SJSA1 (cell line): ENCODE data around the gene CSH1. TPM values are rescaled to one million over a fixed set of nuclear protein-coding genes. Genes with fewer than 3 reads are reported as not detected.
"Not testable (repeated sequence)": the region's sequence is repeated elsewhere in the genome, so short reads cannot be mapped to it uniquely, and the experiment has no call there.

Experiments
- DNase-seq, 2 experiments: peaks; one replicate each; pipeline ENCODE4 v3.0.0-alpha.2; 2015 to 2020; ENCODE audit warnings: low spot score in 2 of 2, low read depth in 1 of 2
- H3K27ac ChIP-seq: fragments of 250-450 bp; sonication (Bioruptor Pico); 2 replicates; pipeline ENCODE4 v1.5.1; 2020; ENCODE audit warnings: mild to moderate bottlenecking, moderate library complexity
- H3K27me3 ChIP-seq: fragments of 250-450 bp; sonication (Bioruptor Pico); replicated peaks from 2 replicates; pipeline ENCODE4 v1.5.1; 2020; ENCODE audit warnings: mild to moderate bottlenecking, moderate library complexity
- H3K36me3 ChIP-seq: fragments of 250-450 bp; sonication (Bioruptor Pico); 2 replicates; pipeline ENCODE4 v1.5.1; 2020; ENCODE audit warnings: mild to moderate bottlenecking
- H3K4me1 ChIP-seq: fragments of 250-450 bp; sonication (Bioruptor Pico); replicated peaks from 2 replicates; pipeline ENCODE4 v1.6.1; 2021; ENCODE audit warnings: mild to moderate bottlenecking
- H3K4me3 ChIP-seq: fragments of 250-450 bp; sonication (Bioruptor Pico); 2 replicates; pipeline ENCODE4 v1.5.1; 2020; ENCODE audit warnings: mild to moderate bottlenecking
- H3K9me3 ChIP-seq: fragments of 250-450 bp; sonication (Bioruptor Pico); replicated peaks from 2 replicates; pipeline ENCODE4 v1.5.1; 2020; ENCODE audit warnings: mild to moderate bottlenecking
- total RNA-seq: library from RNA; depleted of rRNA; stranded (reverse); fragments of >200 nt; shearing (Covaris generic); gene quantifications from 2 replicates; pipeline ENCODE4 v1.2.3, GENCODE V29; 2014

CSH1 gene
- total RNA-seq, 1 experiment from 2014 or later: not detected

DNA sequence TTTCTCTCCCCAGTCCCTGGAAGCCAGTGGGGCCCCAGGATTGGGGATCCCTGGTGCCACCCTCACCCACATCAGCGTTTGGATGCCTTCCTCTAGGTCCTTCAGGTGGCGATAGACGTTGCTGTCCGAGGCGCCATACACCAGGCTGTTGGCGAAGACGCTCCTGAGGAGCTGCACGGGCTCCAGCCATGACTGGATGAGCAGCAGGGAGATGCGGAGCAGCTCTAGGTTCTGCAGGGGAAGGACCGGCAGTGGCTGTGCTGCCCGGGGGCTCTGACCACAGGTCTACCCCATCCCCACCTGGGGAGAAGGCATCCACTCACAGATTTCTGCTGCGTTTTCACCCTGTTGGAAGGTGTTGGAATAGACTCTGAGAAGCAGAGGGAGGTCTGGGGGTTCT lies 15.7 kb downstream of the CSH1 start:
- H3K9me3 ChIP-seq: no peaks in the 10 kb centered on the region
- H3K4me1 ChIP-seq: no peaks in the 10 kb centered on the region
- no peak overlapping the region for H3K27ac ChIP-seq
- H3K36me3 ChIP-seq: no peaks in the 10 kb centered on the region
- no peak overlapping the region for H3K4me3 ChIP-seq
- H3K27me3 ChIP-seq: no peaks in the 10 kb centered on the region
- peak in 1 of 2 experiments; percentile 44 for DNase-seq

DNA sequence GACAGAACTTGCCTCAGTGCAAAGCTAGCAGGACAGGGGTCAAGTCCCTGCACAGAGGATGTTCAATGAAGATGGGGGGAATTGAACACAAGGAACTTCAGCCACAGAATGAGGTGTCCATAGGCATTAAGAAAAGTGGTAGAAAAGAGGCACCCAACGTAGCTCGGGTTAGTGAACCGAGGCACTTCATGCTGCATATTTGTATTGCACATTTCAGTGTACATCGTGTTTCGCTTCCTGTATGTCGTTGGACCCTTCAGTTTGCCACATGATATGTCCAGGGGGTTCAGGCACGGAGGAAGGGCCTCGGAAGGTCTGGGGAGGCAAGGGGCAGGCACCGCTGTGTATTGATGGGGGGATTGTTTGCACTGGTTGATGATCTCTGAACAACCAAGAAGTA lies 18.0 kb downstream of the CSH1 start:
- not testable (repeated sequence) for H3K9me3 ChIP-seq, H3K27me3 ChIP-seq, H3K27ac ChIP-seq, H3K4me1 ChIP-seq, H3K4me3 ChIP-seq, DNase-seq, H3K36me3 ChIP-seq

DNA sequence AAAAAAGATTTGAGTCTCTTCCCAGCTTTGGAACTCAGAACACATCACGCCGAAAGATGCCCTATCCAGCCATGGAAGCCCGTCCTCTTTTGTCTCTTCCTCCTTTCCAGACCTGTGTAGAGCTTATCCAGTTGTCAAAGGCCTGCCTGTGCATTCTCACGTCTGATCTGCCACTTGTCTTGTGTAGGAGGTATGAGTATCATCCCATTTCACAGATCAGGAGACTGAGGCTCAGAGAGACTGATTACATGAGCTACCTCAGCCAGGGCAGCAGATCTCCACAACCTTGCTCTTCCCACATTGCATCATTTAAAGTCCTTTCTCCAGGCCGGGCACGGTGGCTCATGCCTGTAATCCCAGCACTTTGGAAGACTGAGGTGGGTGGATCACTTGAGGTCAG lies 21.7 kb downstream of the CSH1 start:
- not testable (repeated sequence) for H3K4me1 ChIP-seq, DNase-seq

DNA sequence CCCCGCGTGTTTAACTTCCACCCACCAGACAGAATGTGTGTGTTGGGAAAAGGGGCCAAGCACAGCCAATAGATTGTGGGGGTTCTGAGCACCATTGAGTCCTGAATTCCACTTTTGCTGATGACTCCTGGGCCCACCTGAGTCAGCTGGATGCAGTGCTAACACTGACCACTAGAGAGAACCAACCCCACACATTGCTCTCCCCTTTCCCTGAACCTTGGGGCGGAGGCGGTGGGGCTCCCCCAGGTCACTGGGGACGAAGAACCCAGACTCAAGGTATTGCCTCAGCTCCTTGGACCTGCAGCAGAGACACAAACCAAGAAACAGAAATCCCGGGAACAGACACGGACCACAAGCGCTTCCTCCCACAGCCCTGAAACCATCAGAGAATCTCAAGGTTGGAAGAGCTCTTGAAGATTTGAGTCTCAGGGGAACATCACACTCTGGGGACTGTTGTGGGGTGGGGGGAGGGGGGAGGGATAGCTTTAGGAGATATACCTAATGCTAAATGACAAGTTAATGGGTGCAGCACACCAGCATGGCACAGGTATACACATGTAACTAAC lies 22.2 kb downstream of the CSH1 start:
- H3K27me3 ChIP-seq, H3K9me3 ChIP-seq, H3K4me3 ChIP-seq, H3K4me1 ChIP-seq, DNase-seq, H3K36me3 ChIP-seq, H3K27ac ChIP-seq: not testable (repeated sequence)

More for the DNA sequence above, 21.7 kb downstream of the CSH1 start:
- H3K27me3 ChIP-seq, H3K9me3 ChIP-seq, H3K4me3 ChIP-seq, H3K36me3 ChIP-seq, H3K27ac ChIP-seq: not testable (repeated sequence)

DNA sequence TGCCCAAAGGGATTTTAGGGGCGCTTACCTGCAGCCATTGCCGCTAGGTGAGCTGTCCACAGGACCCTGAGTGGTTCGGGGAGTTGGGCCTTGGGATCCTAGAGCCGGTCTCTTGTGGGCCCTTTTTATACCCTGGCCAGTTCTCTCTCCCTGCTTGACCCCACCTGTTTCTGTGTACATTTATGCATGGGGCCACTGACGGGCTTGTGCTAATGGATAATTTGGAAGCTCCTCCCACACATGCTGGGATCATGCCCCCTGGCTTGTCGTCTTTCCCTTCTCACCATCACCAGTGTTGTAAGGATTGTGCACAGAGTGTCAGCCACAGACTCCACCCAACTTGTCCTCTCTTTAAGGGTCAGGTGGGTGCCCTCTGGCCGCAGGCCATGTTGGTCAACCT lies 22.8 kb downstream of the CSH1 start, which contains the start of gene CSH2:
CSH2 (minus strand) TSS at position 101 of the 400 bp plus-strand sequence; CDS start at position 38, 63 bp downstream.
- not testable (repeated sequence) for H3K27me3 ChIP-seq, DNase-seq, H3K36me3 ChIP-seq, H3K4me3 ChIP-seq, H3K9me3 ChIP-seq, H3K27ac ChIP-seq, H3K4me1 ChIP-seq

DNA sequence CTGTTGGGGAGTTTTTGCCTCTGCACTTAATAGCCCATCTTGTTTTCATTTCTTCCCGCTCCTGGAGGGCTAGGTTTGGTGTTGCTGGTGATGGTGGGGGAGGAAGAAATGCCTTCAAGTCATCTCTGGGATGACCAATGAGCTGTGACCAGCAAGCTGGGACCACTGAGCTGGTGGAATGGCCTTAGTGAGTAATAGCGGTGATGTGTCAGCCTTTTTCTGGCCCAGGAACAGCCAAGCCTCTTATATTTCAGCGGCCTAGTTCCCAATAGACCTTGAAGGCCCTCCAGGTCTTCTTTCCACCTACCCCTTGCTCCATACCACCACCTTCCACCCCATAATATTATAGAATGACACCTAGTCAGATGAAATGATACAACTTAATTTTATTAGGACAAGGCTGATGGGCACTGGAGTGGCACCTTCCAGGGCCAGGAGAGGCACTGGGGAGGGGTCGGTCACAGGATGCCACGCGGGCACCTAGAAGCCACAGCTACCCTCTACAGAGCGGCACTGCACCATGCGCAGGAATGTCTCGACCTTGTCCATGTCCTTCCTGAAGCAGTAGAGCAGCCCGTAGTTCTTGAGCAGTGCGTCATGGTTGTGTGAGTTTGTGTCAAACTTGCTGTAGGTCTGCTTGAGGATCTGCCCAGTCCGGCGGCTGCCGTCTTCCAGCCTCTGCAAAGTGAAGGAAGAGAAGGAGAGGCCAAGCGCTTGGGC lies 24.6 kb downstream of the CSH1 start:
- H3K4me3 ChIP-seq, H3K27ac ChIP-seq, H3K9me3 ChIP-seq, H3K27me3 ChIP-seq, H3K4me1 ChIP-seq, H3K36me3 ChIP-seq, DNase-seq: not testable (repeated sequence)

DNA sequence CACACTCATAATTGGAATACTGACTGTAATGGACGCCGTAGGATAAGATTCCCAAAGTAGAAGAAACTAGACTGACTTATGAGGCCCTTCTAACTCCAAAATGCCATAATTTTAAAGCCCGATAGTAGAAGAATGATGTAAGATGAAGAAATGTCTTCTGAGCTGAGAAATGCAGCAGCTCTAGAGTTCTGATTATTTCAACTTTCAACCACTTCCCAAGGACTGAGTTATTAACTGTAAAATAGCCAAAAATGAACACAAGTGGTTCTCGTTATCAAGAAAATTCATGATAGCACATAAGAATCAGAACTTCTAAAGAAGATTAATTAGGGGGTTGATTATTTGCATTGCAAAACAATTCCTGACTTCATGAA lies 26.1 kb downstream of the CSH1 start:
- not testable (repeated sequence) for H3K27me3 ChIP-seq, DNase-seq, H3K36me3 ChIP-seq, H3K27ac ChIP-seq, H3K4me1 ChIP-seq, H3K4me3 ChIP-seq, H3K9me3 ChIP-seq

DNA sequence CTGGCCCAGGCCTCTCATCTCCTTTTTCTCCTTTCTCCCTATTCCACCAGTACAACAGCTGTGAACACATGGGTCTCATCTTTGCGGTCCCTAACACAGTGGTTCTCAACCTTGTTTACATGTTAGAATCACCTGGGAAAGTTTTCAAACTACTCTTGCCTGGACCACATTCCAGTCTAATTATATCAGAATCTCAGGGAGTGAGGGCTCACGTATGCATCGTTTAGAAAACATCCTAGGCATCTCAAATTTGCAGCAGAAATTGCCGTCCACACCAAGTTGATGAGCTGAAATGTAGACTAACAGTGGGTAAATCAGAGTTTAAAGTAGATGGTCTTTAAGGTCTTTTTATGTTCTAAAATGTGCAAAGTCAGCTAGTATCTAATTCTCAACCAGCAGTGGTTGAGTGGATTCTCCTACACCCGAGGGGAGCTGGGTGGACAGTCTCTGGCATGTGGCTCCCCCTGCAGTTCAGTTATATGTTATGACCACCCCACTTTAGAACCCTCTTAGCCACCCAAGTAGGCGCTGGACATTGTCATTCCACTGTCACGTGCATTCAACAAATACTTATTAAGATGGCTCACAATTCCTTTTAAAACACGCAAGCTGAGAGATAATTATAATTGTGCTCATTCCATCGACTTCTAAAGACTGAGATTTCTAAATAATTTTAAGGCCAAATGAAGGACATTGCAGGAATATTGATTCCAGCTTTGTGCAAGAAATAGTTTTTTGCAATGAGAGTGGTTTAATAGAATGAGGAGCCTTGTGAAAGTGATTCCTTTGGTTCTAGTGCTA lies 26.7 kb downstream of the CSH1 start:
- not testable (repeated sequence) for H3K27ac ChIP-seq, H3K4me1 ChIP-seq, DNase-seq, H3K36me3 ChIP-seq, H3K27me3 ChIP-seq, H3K4me3 ChIP-seq, H3K9me3 ChIP-seq

DNA sequence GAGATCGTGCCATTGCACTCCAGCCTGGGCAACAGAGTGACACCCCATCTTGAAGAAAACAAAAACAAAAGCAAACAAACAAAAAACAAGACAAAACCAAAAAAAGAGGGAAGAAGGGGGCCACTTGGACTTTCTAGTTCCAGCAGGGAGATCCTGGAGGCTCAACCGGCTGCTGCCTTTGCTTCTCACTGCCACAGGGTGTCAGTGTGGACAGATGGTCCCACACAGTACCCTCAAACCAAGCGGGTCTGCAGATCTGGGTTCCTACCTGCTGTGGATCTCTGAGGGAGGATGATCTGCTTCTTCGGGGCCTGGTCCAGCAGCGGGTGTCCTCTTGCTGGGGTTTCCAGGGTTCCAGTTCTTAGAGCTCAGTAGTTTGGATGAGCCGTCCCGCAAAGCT lies 29.7 kb downstream of the CSH1 start:
- not testable (repeated sequence) for DNase-seq

DNA sequence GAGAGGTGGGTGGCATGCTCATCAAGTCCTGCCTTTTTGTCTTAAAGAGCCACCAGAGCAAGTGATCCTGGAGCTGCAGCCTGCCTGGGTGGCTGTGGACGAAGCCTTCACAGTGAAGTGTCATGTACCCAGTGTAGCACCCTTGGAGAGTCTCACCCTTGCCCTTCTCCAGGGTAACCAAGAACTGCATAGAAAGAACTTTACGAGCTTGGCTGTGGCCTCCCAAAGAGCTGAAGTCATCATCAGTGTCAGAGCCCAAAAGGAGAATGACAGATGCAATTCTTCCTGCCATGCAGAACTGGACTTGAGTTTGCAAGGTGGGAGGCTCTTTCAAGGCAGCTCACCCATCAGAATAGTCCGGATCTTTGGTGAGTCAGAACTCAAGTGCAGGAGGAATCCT lies 37.1 kb downstream of the CSH1 start:
- Histone ChIP-seq H3K27ac (no peak overlapping the region), H3K9me3 (no peaks in the 10 kb centered on the region), H3K36me3 (no peaks in the 10 kb centered on the region), H3K4me3 (no peak overlapping the region), H3K4me1 (no peaks in the 10 kb centered on the region), H3K27me3 (no peaks in the 10 kb centered on the region)
- DNase-seq: no peak

More for the DNA sequence above, 29.7 kb downstream of the CSH1 start:
- not testable (repeated sequence) for H3K4me3 ChIP-seq, H3K36me3 ChIP-seq, H3K27me3 ChIP-seq, H3K4me1 ChIP-seq, H3K27ac ChIP-seq, H3K9me3 ChIP-seq

DNA sequence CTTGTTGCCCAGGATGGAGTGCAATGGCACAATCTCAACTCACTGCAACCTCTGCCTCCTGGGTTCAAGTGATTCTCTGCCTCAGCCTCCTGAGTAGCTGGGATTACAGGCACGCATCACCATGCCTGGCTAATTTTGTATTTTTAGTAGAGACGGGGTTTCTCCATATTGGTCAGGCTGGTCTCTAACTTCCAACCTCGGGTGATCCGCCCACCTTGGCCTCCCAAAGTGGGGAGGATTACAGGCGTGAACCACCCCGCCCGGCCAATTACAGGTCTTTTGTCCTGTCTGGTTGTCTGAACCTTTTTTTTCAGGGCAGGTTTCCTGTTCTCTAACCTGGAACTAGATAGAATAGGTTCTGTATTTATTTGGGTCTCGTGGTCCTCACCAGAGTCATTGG lies 39.9 kb downstream of the CSH1 start:
- H3K36me3 ChIP-seq, H3K4me3 ChIP-seq, DNase-seq, H3K9me3 ChIP-seq, H3K27ac ChIP-seq, H3K4me1 ChIP-seq: not testable (repeated sequence)
- H3K27me3 ChIP-seq: peaks cover 12% of the 10 kb centered on the region

DNA sequence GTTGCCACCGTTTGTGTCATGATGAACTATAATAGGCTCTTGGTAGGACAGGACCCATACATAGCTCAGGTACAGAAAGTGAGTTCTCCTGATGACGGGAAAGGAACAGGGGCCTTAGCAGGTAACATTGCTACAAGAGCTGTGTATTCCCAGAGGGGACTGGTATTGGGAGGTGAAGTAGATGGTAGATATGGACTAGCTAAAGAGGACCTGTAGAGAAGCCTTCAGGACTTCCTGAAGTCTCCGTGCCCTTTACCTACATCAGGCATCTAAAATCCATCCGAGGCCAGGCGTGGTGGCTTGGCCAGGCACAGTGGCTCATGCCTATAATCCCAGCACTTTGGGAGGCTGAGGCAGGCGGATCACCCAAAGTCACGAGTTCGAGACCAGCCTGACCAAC lies 41.2 kb downstream of the CSH1 start:
- H3K27me3 ChIP-seq: peaks cover 12% of the 10 kb centered on the region
- H3K36me3 ChIP-seq: no peaks in the 10 kb centered on the region
- H3K27ac ChIP-seq: no peak overlapping the region
- H3K9me3 ChIP-seq: no peaks in the 10 kb centered on the region
- no peaks in the 10 kb centered on the region for H3K4me1 ChIP-seq
- DNase-seq: no peak
- no peak overlapping the region for H3K4me3 ChIP-seq

DNA sequence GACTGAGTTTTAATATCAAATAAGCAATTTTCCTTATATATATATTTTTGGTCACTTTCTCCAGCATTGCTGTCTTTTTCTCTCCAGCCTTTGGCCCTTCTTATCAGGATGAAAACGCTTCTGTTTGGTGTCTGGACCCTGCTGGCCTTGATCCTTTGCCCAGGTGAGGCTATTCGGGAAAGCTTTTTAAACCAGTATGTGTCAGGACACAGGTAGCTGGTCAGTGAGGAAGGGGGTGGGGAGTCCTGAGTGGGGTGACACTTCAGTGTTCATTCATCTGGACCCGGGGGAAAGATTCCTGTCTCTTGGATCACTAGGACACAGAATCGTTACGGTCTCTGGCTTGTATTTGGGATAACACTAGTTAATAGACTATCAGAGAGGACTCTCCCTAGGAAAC lies 41.7 kb downstream of the CSH1 start:
- Histone ChIP-seq H3K27ac (no peak overlapping the region), H3K4me3 (no peak overlapping the region), H3K36me3 (no peaks in the 10 kb centered on the region), H3K27me3 (peaks cover 12% of the 10 kb centered on the region), H3K4me1 (no peaks in the 10 kb centered on the region), H3K9me3 (no peaks in the 10 kb centered on the region)
- no peak for DNase-seq

DNA sequence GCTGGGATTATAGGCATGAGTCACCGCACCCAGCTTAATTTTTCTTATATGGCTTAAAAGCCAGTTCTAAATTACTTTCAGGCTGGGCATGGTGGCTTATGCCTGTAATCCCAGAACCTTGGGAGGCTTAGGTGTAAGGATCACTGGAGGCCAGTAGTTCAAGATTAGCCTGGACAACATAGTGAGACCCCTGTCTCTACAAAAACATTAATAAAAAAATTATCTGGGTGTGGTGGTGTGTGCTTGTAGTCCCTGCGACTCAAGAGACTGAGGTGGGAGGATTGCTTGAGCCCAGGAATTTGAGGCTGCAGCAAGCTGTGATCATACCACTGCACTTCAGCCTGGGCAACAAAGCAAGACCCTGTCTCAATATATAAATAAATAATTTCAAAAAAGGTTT lies 43.1 kb downstream of the CSH1 start:
- H3K36me3 ChIP-seq: no peaks in the 10 kb centered on the region
- H3K4me1 ChIP-seq: peaks cover 7% of the 10 kb centered on the region

More for the DNA sequence above, 43.1 kb downstream of the CSH1 start:
- Histone ChIP-seq H3K27ac (no peak overlapping the region), H3K27me3 (peaks cover 12% of the 10 kb centered on the region), H3K9me3 (peaks cover 5% of the 10 kb centered on the region; the same call in 1 of the 2 replicates), H3K4me3 (no peak overlapping the region)
- DNase-seq: no peak
